ENCODE measurements around the gene SLC15A3.
A peak's percentile ranks its signal among the peaks of the same experiment; 100 is the strongest.
"Not testable (repeated sequence)": the region's sequence is repeated elsewhere in the genome, so short reads cannot be mapped to it uniquely, and the experiment has no call there.

SLC15A3 gene

DNA sequence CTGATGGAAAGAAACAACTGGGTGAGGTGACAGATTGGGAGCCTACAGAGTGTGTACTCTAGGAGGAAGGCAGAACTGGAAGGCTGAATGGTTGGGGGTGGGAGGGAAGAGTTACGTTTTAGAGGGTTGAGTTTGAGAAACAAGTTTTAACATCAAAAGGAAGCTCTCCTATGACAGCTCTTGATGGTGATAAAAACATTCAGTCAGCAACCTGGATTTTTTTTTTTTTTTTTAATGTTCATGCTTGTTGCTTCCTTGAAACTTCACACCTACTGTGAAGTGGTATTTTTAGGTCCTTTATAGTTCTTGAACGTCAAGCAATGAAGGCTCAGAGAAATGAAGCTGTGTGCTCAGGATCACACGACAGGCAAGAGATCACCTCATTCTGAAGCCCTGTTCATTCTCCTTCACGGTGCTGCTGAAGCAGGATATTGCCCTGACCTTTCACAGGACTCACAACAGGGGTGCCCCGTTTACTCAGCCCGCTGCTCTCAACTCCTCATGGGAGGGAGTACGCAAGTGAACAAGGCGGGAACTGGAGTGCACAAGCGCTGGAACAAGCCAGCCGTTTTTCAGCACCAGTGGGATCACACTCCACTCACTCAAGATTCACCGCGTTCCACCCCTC, 39.6 kb downstream of the SLC15A3 start:
- no peak for DNase-seq

DNA sequence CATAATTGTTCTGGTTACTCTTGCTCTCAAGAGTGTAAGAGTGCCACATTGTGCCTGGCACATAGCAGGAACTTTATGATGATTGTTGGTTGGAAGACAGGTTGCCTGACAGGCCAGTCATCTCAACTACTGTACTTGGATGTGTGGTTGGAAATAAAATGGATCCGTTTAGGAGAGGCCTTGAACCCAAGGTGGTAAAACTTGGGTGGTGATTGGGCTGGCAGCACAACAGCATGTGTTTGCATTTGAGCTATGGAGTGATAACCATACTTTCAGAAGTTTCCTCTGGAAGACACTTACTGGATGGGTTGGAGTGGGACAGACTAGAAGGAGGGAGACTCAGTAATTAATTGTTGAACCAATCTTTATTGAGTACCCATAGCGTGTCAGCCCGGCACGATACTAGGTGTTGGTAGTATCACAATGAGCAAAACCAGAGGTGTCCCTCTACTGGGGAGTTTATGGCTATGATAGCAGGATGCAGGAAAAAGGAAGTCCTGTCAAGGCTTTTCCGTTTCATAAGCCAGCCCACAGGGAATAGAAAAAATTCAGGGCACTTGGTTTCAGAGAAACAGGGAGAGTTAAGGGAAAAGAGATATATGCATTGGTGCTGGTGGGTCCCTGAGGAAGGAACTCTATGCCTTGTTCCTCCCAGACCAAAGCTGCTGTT, 41.1 kb downstream of the SLC15A3 start:
- DNase-seq = no peak

DNA sequence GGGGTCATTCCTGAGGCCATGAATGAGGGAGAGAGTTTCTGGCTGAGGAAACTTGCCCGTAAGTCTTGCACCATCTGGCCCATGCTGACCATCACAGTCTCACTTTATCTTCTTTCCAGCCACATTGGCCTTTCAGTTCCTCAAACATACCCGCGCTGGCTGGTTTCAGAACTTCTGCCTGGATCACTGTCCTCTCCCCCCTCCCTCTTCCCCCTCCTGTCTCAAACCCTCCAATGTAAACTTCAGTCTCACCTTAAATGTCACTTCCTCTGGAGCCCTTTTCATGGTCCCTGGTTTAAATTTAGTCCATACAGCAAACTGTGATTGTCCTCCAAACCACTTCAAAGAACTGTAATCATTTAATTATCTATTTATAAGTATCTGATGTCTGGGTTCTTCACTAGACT, 41.7 kb downstream of the SLC15A3 start:
- DNase-seq = no peak

DNA sequence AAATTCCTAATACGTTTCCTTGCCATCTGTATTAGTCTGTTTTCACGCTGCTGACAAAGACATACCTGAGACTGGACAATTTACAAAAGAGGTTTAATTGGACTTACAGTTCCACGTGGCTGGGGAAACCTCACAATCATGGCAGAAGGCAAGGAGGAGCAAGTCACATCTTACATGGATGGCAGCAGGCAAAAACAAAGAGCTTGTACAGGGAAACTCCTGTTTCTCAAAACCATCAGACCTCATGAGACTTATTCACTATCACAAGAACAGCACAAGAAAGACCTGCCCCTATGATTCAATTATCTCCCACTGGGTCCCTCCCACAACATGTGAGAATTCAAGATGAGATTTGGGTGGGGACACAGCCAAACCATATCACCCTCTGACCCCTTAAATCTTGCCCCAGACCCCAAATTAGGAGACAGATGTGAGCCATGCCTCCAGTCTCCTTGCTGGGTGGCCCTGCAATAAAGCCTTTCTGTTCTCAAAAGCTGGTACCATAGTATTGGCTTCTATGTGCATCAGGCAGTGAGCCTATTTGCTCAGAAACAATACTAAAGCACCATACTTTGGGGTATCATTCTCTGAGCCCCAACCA, 42.2 kb downstream of the SLC15A3 start:
- DNase-seq = not testable (repeated sequence)

DNA sequence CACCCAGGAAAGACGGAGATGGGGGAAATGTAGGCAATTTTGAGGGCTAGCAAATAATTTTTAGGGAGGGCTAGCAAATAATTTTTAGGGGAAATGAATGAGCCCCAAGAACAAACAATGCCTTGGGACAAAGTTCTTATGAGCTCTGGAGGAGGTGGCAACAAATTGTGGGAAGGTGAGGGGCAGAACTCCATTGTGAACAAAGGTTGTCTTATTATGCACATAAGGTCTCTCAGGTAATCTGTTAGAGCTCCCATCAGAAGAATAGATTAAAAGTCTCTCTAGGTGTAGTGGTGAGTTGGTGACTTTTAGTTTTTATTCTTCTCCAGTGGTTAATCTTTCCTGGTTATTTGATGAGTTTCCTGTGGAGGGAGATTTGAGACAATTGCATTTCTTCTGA, 43.2 kb downstream of the SLC15A3 start:
- no peak for DNase-seq

DNA sequence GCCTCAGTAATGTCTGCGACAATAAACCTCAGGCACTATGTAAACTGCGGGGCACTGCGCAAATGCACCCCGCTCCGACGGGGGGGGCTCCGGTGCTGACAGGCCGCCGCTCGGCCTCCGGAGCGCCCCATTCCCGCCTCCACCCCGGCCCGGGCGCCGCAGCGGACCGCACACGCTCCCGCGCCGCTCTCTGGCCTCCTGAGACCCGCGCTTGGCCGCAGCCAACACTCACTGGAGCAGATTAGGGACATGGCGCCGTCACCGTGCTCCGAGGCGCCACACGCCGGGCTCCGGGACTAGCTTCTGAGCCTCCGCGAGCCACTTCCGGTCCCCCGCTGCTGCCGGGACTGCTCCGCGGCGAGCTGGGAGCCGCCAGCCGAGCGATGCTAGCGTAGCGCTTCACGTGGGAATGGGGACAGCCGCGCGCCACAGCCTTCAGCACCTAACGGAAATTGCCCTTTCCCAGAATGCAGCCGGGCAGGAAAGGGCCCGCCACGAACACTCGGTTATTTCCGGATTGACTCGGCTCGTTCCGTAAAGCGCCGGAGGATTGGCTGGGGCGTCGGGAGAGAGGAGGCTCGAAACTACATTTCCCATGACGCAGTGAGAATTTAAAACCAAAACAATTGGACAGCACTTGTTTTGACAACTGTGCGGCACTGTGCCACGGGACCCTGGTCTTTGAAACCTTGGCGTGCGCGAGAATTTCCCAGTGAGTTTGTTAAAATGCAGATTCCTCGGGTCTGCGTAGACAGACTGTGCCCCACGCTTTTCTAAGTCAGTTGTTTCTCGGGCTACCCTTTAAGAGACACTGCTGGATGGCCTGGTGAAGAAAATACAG, 45.6 kb downstream of the SLC15A3 start, which contains the start of gene PRPF19:
TSS of gene PRPF19 (minus strand) at position 454 of the 841 bp plus-strand sequence. CDS start at position 251, 203 bp downstream.
- DNase-seq = peak; percentile 97

DNA sequence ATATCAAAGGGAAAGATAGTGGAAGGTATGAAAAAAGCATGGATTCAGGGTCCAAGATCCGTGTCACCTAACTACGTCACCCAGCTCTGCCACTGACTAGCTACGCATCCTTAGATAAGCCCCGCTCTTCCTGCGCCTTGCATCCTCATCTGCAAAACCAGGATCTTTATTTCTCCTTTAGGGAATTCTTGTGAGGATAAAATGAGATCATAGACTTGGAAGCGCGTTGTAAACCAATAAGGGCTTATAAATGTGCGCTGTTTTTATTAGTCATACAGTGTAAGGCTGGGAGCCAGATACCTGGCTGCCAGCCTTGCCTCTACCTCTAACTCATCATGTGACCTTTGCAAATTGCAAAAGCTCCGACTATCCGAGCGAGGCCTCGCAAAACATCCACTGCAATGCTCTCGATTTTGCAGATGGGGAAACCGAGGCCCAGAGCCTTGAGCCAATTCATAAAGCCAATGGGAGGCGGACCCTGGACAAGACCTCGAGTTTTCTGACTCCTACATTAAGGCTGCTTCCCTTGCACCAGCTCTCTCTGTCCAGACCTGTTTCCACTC, 46.3 kb downstream of the SLC15A3 start:
- DNase-seq = no peak

DNA sequence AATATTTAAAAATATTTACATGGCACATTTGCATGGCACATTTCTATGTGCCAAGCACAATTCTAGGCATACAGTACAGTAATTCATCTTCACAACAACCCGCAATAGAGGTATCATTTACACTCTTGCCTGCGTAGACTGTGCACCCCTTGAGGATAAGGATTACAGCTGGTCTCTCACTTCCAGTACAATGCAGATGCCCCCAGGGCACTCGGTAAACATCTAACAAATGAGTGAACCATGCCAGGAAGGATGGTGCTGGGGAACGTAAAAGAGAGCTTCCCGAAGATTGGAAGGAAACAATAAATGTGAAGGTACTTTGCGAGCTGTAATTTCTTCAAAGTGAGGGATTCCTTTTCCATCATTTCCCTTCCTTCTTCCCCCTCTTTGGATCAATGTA, 46.9 kb downstream of the SLC15A3 start:
- DNase-seq = no peak

DNA sequence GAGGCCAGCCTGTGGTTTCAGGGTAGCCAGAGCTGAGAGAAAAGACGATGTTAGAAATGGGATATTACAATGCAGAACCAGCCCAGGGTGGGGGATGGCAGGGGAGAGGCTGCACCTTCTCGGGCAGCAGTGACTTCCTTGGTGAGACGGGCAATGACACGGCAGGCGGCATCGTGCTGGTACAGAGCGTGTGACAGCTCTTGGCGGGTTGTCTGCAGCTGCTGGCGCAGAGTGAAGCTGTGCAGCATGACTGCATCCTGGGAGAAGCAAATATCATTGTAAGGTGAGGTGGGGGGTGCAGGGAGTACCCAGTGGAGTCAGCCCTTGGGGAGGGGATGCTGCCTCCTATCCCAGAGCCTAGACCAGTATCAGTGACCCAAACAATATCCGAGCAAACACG, 49.4 kb downstream of the SLC15A3 start:
- DNase-seq = peak; percentile 11

DNA sequence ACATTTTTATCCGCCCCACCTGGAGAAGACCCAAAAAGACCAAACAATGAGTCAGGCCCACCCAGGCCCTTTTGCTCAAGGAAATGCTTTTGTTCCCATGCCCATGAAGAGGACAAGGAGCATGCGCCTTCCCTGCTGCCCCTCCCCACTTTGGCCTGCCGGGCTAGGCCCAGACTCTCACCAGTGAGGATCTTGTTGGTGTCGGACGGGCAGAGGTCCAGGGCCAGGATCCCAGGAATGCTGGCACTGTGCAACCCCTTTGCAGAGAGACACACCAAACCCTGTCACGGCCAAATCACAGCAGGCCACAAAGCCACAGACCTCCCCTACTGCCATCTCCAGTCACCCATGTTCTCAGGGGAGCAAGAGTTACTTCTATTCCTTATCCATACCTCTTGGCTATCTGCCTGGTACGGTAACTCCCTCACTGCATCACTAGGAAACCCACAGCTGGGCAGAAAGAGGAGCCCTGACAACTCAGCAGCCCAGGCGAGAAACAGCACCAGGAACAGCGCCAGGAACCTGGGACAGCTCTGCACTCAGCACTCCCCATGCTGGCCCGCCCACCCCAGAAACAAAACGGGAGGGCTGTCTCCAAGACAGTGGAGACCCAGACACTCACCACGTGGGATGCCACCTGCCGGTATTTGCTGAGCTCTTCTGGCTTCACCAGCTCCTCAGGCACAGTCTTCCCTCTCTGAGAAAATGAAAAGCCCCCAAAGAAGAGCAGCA, 51.1 kb downstream of the SLC15A3 start:
- no peak for DNase-seq

DNA sequence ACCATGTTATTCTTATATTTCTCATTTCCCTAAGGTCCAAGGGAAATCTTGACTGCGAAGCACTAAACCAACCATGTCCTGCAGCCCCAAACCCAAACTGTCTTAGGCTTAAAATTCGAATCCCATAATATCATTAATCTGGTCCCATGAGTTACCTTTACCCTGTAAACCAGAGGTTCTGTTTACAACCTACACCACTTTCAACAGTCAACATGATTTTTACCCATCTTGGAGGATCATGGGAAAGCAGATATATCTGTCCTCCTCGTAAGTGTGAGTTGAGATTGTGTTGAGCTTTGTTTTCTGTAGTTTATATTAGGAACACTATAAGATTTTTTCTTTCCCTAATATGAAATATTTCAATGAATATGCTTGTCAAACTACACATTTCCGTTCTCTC, 52.0 kb downstream of the SLC15A3 start:
- DNase-seq = no peak

DNA sequence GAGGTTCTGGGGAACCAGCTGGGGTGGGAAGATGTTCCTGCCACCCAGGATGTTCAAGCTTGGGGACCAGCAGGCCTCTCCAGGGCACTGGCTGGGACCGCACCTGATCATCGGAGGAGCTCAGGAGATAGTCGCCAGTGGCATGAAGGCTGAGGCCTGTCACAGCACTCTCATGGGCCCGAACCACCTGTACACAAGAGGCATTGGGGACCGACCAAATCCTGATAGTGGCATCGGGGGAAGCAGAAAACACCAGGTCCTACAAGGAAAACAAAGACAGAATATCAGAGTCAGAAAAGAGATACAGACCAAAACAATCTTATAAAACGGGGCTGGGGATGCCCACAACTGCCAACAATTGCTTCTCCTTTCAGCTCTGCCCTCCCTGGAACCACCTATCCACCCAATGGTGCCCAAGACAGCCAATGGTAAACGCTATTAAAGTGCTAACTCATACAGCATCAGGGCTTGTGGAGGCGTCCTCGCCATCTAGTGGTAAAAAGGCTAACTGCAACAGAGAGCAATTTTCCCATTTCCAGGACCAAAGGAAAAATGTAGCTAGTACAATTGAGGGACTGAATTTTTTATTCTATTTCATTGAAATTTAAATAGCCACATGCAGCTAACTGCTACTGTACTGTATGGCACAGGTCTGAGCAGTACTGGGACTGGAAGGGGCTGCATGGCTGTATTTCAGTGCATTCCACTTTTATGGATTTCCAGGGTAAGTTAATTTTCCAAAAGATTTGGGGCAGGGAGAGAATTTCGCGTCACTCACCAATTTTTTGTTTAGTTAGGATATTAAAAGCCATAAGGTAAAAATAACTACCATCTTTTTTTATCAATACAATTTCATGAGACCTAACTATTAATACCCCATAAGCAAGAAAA, 52.7 kb downstream of the SLC15A3 start:
- peak; percentile 69 for DNase-seq

DNA sequence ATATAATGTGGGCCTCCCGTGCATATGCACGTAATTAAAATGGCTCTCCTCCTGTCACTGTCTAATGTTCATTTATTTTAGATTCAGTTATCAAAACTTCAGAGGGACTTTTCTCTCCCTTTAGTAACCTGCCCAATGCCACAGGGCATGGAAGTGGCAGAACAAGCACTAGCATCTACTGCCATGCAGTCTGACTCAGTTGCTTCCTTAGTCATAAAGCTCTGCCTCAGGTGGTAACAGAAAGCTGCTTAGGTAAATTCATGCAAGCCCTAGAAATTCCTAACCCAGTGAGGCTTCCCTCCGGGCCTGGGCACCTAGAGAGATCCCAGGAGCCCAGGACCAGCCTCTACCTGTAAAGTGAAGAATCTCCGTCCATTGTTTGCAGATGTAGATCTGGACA, 54.5 kb downstream of the SLC15A3 start:
- DNase-seq = no peak

DNA sequence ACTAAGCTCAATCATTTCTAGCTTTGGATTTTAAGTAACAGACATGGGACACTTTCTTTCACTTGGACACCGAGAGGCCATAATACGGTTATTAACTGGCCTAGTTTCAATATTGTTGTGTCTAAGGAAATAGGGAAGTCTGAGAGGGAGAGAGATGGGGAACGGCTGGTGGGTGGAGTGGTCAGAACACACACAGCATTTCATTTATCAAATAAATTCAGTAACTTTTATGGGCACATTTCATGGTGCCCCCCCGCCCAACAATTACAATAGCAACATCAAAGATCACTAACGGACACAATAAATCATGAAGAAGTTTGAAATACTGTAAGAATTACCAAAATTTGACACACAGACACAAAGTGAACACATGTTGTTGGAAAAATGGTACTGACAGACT, 56.3 kb downstream of the SLC15A3 start:
- DNase-seq = no peak

DNA sequence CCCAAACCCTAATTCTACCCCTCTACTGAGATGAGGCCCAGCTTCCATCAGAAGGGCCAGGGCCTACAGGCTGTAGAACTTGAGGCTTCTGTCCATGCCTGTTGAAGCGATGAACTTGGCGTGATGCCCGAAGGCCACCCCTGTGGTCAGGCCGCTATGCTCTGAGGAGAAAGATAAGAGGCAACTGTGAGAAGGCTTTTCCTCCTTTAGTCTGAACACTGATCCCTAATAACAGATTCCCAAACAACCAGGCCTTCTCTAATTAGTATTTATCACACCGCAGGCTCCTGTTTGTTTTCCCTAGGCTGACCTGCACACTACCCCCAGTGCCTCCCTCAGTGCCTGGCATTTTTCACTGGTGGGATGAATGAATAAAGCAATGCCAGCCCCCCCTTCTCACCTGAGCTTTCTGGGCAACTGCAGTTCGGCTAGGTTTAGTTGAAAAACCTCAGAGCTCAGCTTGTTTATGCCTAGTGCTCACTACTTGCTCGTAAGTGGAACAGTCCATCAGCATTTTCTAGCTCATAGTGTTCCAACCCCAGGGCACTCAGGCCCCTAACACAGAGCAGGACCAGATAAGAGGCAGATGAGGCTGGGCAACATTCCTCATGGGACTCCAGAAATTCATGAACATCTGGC, 60.8 kb downstream of the SLC15A3 start:
- DNase-seq = no peak

DNA sequence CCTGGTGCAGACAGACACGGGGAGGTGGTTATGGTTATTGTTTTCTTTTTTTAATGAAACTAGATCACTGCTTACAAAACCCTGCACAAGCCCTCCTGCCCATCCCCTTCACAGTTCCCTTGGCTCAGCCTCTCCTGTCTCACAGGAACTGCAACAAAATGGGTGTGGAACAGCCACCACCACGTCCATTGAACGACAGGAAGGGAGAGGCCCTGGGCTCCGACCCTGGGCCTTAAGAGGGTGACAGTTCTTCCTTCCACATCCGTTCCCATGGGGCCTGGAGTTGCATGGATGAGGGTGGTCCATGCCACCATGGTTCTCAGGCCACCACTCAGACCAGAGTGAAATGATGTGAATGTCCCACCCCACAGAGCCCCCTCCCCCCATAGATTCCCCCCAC, 61.3 kb downstream of the SLC15A3 start:
- no peak for DNase-seq

DNA sequence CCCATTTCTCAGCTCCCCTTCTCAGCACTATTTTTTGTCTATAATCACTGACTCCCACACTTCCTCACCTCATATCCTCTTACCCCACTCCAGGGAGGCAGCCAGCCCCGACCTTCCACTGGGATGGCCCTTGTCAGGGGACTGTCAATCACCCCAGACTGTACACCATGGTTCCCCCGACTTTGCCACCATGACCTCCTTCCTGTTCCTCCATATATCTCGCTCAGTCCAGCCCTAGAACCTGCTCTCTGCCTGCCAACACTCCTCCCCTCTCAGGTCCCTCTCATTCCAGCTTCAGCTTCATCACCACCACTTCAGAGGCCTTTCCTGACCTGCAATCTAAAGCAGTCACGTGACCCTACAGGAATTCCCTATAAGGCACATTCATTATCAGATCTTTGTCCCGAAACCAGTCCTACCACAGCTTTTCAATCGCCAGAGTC, 62.1 kb downstream of the SLC15A3 start:
- no peak for DNase-seq

DNA sequence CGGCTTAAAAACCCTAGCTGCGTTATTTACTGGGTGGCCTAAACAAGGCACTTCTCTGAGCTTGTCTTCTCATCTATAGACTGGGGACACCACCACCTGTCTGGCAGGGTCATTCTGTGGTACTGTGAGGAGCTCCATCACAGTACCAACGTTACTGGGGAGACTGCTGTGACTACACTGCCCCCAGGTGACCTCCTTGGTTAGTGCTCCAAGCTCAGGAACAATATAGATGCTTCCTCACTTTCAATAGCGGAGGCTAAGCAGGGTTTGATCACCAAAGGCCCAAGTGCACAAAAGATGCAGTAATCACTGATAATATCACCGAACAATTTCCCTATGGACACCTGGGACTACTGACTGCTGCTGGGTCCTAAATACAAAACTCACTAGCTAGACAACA, 64.4 kb downstream of the SLC15A3 start:
- peak; percentile 84 for DNase-seq

Measured in NCI-H1694 (cell line).